Kidney epithelial cell (primary cell): ENCODE data around the gene ADGRB2. TPM values are rescaled to one million over a fixed set of nuclear protein-coding genes. Genes with fewer than 3 reads are reported as not detected.

ENCODE experiments used
- DNase-seq: peaks from one replicate; pipeline ENCODE4 v3.0.0-alpha.2; 2010; ENCODE audit warnings: low read depth
- H3K27me3 ChIP-seq: 2 replicates; pipeline ENCODE4 v1.6.0; 2011; ENCODE audit warnings: low read length; ENCODE audit not compliant: control insufficient read depth, insufficient read depth
- H3K36me3 ChIP-seq: 2 replicates; pipeline ENCODE4 v1.5.1; 2011; ENCODE audit warnings: low read length; ENCODE audit not compliant: control insufficient read depth, insufficient read depth
- H3K4me3 ChIP-seq: 2 replicates; pipeline ENCODE4 v1.5.1; 2011; ENCODE audit warnings: low read depth, mild to moderate bottlenecking, control low read depth, low read length
- total RNA-seq: library from RNA; depleted of rRNA; stranded (reverse); fragments of >200 nt; gene quantifications from 2 replicates; pipeline ENCODE4 v1.2.3, GENCODE V29; 2015
- TF ChIP-seq, protein P1 (sequence below): IDR thresholded peaks from 2 replicates; pipeline ENCODE4 v1.5.1; 2011; ENCODE audit warnings: mild to moderate bottlenecking, moderate library complexity, low read length, control low read depth, inconsistent platforms; ENCODE audit not compliant: insufficient read depth, poor library complexity, severe bottlenecking

ADGRB2 gene
- total RNA-seq, 1 donor from 2014 or later: 1.5 TPM

- TF ChIP-seq, protein P1, sequence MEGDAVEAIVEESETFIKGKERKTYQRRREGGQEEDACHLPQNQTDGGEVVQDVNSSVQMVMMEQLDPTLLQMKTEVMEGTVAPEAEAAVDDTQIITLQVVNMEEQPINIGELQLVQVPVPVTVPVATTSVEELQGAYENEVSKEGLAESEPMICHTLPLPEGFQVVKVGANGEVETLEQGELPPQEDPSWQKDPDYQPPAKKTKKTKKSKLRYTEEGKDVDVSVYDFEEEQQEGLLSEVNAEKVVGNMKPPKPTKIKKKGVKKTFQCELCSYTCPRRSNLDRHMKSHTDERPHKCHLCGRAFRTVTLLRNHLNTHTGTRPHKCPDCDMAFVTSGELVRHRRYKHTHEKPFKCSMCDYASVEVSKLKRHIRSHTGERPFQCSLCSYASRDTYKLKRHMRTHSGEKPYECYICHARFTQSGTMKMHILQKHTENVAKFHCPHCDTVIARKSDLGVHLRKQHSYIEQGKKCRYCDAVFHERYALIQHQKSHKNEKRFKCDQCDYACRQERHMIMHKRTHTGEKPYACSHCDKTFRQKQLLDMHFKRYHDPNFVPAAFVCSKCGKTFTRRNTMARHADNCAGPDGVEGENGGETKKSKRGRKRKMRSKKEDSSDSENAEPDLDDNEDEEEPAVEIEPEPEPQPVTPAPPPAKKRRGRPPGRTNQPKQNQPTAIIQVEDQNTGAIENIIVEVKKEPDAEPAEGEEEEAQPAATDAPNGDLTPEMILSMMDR: no peak
- no peak for DNase-seq
- Histone ChIP-seq H3K36me3 (no peaks in the 10 kb centered on the region), H3K27me3 (peaks cover 8% of the 10 kb centered on the region), H3K4me3 (no peak overlapping the region)
Observed at GRCh38 chr1:31765516-31765915, 1.4 kb upstream of the ADGRB2 start.

GRCh38 chr1:31765041-31765467 is 914 bp upstream of the ADGRB2 start:
- DNase-seq: no peak
- no peaks in the 10 kb centered on the region for H3K36me3 ChIP-seq
- H3K4me3 ChIP-seq: no peak overlapping the region
- H3K27me3 ChIP-seq: peaks cover 8% of the 10 kb centered on the region
- TF ChIP-seq, protein P1: peak; percentile 46

GRCh38 chr1:31763671-31764311 is 349 bp downstream of the ADGRB2 start:
- Histone ChIP-seq H3K36me3 (no peaks in the 10 kb centered on the region), H3K4me3 (peak overlapping the region; percentile 46), H3K27me3 (peaks cover 8% of the 10 kb centered on the region)
- DNase-seq: no peak
- TF ChIP-seq, protein P1: no peak

DNA sequence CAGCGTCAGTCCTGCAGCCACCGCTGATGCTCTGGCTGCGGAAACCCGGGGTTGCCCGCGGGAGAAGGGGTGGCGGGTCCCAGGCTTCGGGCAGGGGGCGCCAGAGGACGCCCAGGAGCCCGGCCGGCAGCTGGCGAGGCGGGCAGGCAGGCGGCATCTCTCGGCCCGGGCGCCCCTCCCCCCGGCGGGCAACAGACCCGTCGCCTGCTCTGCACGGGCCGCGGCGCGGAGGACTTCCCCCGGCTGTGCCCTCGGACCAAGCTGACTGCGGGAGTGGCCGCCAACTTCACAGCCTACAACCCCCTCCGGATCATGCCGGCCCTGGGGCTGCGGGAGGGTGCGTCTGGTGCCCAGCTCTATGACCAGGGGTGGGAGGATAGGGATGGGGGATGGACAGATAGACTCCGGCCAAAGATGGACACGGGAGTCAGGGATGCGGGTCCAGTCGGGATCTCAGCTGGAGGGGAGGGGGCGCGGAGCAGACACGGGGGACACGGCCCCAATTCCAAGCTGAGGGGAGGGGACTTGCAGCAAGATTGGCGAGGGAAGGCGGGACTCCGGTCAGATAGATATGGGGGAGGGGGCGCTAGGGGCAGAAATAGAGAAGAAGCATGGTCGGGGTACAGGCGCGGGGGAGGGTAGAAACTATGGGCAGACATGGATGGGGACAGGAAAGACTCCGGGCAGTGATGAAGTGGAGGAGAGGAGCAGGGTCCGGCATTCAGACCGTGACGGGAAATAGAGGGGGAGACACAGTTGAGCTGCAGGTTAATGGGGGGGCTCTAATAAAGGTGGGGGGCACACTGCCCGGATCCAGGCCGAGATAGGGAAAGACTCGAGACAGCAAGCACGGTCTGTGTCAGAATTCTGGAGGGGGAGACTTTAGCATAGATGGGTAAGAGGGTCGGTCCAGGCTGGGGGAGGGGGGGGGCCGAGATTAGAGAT is 1.1 kb downstream of the ADGRB2 start:
- DNase-seq: no peak
- peak overlapping the region; percentile 46 for H3K4me3 ChIP-seq
- TF ChIP-seq, protein P1: peak; percentile 72

GRCh38 chr1:31762323-31762722 is 1.8 kb downstream of the ADGRB2 start:
- H3K27me3 ChIP-seq: peaks cover 8% of the 10 kb centered on the region
- no peaks in the 10 kb centered on the region for H3K36me3 ChIP-seq
- H3K4me3 ChIP-seq: no peak overlapping the region
- no peak for DNase-seq
- TF ChIP-seq, protein P1: no peak

More for the DNA sequence above, 1.1 kb downstream of the ADGRB2 start:
- Histone ChIP-seq H3K27me3 (peaks cover 8% of the 10 kb centered on the region), H3K36me3 (no peaks in the 10 kb centered on the region)
